H4 (cell line): ENCODE measurements around the gene OPN3. TPM values are rescaled to one million over a fixed set of nuclear protein-coding genes. Genes with fewer than 3 reads are reported as not detected.
"Not testable (repeated sequence)": the region's sequence is repeated elsewhere in the genome, so short reads cannot be mapped to it uniquely, and the experiment has no call there.

Source experiments
- DNase-seq: peaks from one replicate; pipeline ENCODE4 v3.0.0-alpha.2; 2015; ENCODE audit warnings: low spot score
- total RNA-seq: library from RNA; depleted of rRNA; stranded (reverse); fragments of >200 nt; shearing (Covaris generic); gene quantifications from 2 replicates; pipeline ENCODE4 v1.2.3, GENCODE V29; 2014; rRNA removed

The OPN3 gene
- total RNA-seq = 59.6 and 64.0 TPM in 2 replicates

- peak; percentile 70 for DNase-seq
These were observed at the start of gene OPN3, which contains the start of gene CHML for GRCh38 chr1:241640149-241640866. TSS of gene OPN3 (minus strand) at chr1:241640369. CDS start at chr1:241640254, 115 bp downstream. TSS of gene CHML (minus strand) at chr1:241640369. CDS start at chr1:241635766, 4,603 bp downstream.

DNA sequence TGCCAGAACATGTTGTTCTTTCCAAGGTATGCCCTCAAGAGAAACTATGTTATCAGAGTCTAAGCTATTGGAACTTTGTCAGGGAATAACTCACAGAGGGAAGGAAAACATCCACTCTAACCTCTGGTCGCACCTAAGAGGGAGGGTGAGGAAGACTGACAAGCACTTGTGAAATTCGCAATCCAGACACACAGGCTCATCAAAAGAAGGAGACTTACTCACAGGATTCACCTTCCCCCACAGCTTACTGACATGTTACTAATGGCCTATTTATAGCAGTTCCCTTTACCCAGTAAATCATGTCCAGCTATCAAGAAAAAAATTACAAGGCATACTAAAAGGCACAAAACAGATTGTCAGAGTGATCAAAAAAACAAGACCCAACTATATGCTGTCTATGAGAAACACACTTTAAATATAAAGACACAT, 48.8 kb upstream of the OPN3 start:
- no peak for DNase-seq

DNA sequence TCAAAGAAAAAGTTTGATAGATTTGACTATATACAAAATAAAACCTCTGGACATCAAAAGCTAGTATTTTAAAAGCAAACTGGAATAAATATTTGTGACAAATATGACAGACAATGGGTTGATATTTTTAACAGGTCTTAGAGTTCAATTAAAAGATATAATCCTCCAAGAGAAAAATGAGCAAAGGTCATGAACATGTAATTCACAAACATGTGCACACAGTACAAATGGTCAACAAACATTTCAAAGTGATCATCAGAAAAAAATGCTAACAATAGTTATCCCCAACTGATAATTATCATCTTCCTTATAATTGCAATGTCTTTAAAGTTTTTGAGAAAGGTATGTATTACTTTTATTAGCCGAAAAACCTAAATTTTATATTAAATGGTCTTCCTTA, 43.9 kb upstream of the OPN3 start:
- no peak for DNase-seq

- no peak for DNase-seq
These were observed 42.8 kb upstream of the OPN3 start for GRCh38 chr1:241682921-241683320.

GRCh38 chr1:241681861-241682448, 41.8 kb upstream of the OPN3 start:
- DNase-seq = not testable (repeated sequence)

DNA sequence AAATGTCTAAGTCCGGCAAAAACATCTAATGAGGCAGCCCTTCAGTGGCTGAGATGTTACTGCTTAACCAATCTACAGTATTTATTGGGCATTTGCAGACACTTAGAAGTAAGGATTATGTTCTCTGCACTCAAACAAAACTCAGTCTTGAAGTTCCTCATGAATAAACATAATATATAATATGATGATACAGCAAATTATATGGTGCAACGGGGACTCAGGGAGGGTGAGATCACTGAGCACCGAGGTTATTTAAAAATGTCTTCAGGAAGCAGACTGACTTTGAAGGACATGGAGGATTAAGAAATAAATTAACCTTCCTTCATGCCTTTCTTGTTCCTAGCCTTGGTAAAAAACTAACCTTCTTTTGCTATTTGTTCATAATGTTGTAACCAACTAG, 39.8 kb upstream of the OPN3 start:
- DNase-seq = no peak

GRCh38 chr1:241679404-241679803, 39.2 kb upstream of the OPN3 start:
- no peak for DNase-seq

- no peak for DNase-seq
These were observed 38.4 kb upstream of the OPN3 start for GRCh38 chr1:241678536-241678935.

GRCh38 chr1:241677201-241677600, 37.0 kb upstream of the OPN3 start:
- no peak for DNase-seq

- DNase-seq = no peak
These were observed 35.8 kb upstream of the OPN3 start for GRCh38 chr1:241675983-241676382.

DNA sequence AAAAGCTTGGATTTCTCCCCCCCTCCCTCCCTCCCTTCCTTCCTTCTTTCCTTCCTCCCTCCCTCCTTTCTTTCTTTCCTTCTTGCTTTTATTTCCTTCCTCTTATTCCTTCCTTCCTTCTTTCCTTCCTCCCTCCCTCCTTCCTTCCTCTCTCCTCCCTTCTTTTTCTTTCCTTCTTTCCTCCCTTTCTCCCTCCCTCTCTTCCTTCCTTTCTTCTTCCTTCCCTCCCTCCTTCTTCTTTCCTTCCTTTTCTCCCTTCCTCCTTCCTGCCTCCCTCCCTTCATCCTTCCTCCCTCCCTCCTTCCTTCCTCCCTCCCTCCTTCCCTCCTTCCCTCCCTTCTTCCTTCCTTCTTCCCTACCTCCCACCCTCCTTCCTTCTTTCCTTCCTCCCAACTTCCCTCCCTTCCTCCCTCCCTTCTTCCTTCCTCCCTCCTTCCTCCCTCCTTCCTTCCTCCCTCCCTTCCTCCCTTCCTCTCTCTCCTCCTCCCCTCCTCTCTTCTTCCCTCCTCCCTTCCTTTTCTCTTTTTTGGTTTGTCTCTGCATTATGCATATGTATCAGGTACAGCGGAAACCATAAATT, 34.7 kb upstream of the OPN3 start:
- no peak for DNase-seq

DNA sequence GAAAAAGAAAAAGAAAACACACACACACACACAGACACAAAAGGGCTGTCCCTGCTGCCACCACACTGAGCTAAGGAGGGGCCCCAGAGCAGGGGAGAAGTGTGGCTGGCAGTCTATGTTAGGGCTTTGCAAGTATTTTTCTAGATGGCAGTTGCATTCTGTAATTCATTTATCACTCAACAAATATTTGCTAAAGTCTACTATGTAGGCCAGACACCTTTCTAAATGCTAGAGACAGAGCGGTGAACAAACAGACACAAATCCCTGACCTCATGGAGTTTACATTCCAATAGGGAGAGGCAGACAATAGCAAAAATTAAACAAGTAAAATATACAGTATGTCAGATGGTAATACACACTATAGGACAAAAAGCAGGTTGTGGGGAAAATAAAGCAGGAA, 32.1 kb upstream of the OPN3 start:
- DNase-seq = no peak

DNA sequence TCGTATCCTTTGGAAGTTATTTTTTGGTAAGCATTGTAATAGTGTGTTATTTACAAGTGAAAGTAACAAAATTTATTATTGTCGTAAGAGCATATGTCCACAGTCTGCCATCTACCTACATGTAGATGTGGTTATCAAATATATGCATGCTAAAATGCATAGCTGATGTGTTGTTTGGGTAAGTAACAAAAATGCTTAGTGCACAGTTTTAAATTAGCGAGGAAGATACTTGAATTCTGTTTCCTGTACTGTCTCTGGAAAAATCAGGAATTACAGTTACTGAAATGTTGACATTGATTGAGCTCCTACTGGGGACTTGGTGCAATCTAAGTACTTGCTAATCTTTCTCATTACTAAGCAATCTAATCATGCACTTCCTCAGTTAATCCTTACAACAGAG, 26.2 kb upstream of the OPN3 start:
- no peak for DNase-seq

DNA sequence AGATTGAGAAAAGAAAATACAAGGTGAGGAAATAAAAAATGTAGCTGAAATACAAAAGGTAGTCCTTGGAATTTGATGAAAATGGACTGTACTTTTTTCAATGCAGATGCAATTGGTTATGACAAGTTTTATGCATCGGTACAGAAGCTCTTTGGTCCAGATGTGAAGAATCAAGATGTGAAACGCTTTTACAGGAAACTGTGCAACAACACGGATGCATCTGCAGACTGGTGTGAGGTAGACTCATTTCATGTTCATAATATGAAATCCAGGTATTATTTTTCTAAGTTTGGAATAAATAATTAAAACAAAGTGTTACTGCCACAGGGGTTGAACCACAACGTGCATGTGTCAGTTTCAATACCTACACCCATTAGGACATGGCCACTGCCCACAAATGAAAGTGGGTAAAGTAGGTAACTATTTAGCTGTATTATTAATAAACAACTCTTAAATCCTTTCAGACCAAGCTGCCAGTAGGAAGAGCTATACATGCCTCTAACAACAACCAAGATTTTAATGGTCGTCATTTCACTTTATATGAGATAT, 20.3 kb upstream of the OPN3 start:
- no peak for DNase-seq

DNA sequence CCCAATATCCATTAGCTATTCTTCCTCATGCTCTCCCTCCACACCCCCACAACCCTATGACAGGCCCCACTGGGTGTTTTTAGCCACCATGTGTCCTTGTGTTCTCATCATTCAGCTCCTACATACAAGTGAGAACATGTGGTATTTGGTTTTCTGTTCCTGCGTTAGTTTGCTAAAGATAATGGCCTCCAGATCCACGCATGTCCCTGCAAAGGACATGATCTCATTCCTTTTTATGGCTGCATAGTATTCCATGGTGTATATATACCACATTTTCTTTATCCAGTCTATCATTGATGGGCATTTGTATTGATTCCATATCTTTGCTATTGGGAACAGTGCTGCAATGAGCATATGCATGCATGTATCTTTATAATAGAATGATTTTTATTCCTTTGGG, 18.8 kb upstream of the OPN3 start:
- not testable (repeated sequence) for DNase-seq

- peak; percentile 14 for DNase-seq
These were observed 18.1 kb upstream of the OPN3 start for GRCh38 chr1:241658081-241658793.

- DNase-seq = no peak
These were observed 14.5 kb upstream of the OPN3 start for GRCh38 chr1:241654641-241655040.

GRCh38 chr1:241654019-241654418, 13.8 kb upstream of the OPN3 start:
- no peak for DNase-seq

- no peak for DNase-seq
These were observed 11.8 kb upstream of the OPN3 start, which contains the start of gene WDR64 for GRCh38 chr1:241652012-241652411. TSS of gene WDR64 (plus strand) at chr1:241652281. CDS start at chr1:241652485, 204 bp downstream.

DNA sequence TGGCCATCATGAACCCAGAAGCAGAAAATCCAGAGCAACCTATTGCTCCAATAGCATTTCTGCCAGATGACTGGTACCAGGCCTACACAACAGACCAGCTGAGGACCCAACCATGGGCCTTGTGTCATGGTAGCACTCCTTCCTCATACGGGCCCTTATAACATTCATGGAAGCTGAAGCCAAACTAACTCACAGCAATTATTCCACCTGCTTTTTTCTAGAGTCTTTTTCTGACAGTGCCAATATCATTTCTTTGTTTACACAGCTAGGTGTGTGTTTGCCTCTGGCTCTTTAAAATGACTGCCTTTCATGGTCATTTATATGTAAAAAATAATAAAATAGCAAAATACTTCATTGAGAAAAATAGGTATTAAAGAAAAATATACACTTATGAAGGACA, 8.0 kb upstream of the OPN3 start:
- no peak for DNase-seq

- no peak for DNase-seq
These were observed 7.5 kb upstream of the OPN3 start for GRCh38 chr1:241647658-241648057.

DNA sequence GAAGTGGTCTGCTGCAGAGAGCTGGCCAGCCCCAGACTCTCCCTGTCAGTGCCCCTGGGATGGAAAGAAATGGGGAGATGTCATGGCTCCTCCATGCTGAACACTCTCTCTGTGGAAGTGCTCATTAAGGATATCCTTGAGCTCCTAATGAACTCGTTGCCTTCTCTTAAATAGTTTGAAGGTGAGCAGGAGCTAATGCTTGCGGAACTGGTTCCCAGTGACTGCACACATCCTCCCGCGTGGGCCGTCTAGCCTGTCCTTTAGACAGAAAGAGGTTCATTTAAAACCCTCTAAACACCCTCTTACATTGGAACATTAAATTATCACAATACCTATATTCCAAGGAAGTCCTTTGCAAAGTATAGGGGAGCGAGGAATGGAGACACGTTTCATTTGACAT, 6.0 kb upstream of the OPN3 start:
- DNase-seq = no peak
